AG09319 (cell line): Measurements from ENCODE around the gene RGR.

Source experiments
- DNase-seq: peaks from one replicate; pipeline ENCODE4 v3.0.0-alpha.2; 2010; ENCODE audit warnings: low read depth; ENCODE audit errors: extremely low read depth
- TF ChIP-seq, protein P1 (sequence below): IDR thresholded peaks from 2 replicates; pipeline ENCODE4 v1.5.1; 2011; ENCODE audit warnings: low read depth, mild to moderate bottlenecking, inconsistent platforms, low read length, moderate library complexity

Gene RGR

DNA sequence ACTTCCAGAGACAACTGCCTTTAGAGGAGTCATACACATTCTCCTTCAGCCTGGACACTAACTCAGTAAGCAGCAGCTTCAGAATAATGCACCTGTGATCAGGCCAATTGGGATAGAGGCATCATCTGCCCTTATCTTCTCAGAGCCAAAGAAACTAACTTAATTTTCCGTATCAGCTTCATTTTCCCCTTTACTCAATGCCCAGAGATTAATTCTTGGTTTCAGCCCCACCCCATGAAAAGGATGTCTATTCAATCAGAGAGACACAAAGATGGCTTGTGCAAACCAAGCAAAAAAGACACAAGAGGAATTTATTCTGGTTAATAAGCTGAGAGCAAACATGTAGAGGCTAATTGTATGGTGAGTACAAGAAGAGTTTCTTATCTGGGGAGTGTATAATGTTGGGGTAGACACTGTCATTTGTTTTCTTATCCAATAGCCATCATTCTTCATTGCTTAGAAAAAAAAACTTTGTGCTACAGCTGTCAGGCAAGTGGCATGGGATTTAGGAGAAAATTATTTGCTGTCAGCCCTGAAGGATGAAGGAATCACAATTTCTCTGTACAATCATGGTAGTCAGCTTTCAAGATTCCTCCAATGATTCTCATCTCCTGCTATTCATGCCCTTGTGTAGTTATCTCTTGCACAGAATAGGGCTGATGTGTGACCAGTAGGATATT lies 44.8 kb downstream of the RGR start:
- no peak for DNase-seq
- TF ChIP-seq, protein P1, sequence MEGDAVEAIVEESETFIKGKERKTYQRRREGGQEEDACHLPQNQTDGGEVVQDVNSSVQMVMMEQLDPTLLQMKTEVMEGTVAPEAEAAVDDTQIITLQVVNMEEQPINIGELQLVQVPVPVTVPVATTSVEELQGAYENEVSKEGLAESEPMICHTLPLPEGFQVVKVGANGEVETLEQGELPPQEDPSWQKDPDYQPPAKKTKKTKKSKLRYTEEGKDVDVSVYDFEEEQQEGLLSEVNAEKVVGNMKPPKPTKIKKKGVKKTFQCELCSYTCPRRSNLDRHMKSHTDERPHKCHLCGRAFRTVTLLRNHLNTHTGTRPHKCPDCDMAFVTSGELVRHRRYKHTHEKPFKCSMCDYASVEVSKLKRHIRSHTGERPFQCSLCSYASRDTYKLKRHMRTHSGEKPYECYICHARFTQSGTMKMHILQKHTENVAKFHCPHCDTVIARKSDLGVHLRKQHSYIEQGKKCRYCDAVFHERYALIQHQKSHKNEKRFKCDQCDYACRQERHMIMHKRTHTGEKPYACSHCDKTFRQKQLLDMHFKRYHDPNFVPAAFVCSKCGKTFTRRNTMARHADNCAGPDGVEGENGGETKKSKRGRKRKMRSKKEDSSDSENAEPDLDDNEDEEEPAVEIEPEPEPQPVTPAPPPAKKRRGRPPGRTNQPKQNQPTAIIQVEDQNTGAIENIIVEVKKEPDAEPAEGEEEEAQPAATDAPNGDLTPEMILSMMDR: no peak

- TF ChIP-seq, protein P1: no peak
- no peak for DNase-seq
These were observed 45.4 kb downstream of the RGR start for GRCh38 chr10:84290235-84290634.

DNA sequence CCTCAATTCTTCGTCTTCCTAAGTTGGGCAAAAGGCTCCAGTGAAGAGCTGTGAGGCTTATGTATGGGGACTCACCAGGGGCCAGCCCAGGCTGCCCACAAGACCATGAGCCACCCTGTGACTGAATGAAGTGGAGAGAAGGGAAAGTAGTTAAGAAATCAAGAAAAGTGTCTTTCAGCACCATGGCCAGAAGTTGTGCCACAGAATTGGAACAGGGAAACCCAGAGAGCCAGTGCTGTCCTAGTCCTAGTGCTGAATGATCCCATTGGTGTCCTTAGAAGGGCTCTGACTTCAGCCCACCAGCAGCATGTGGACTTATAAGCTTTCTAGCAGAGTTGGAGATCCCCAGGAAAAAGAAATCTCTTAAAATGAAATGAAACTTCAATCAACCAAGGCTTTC lies 46.5 kb downstream of the RGR start:
- TF ChIP-seq, protein P1: no peak
- no peak for DNase-seq

GRCh38 chr10:84292502-84292901 lies 47.6 kb downstream of the RGR start:
- TF ChIP-seq, protein P1: no peak
- no peak for DNase-seq

DNA sequence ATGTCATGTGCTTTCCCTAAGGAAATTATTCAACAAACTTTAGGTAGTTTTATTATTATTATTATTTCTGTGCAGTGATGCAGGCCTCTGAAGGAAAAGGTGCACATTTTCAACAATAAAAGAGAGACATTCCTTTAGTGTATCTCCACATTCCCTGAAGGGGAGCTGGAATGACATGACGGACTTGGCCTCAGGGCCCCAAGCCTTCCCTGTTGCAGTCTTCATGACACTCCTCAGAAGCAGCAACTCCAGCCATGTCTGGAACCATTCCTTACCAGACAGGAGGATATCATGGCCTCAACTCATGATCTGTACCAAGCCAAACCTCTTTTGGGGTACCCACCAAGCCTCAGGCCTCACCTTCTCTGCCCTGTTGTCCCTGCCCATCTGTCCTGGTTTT lies 48.3 kb downstream of the RGR start:
- TF ChIP-seq, protein P1: no peak
- DNase-seq: no peak

GRCh38 chr10:84293574-84294016 lies 48.7 kb downstream of the RGR start:
- no peak for DNase-seq
- TF ChIP-seq, protein P1: no peak

GRCh38 chr10:84294766-84295447 lies 50.1 kb downstream of the RGR start:
- no peak for DNase-seq
- TF ChIP-seq, protein P1: no peak
